ENCODE data around the gene CIDEB.
"Not testable (repeated sequence)": the region's sequence is repeated elsewhere in the genome, so short reads cannot be mapped to it uniquely, and the experiment has no call there.

CIDEB gene

GRCh38 chr14:24332268-24332993, 24.7 kb upstream of the CIDEB start:
- DNase-seq: no peak

- no peak for DNase-seq
Measured at GRCh38 chr14:24331731-24332267, 24.0 kb upstream of the CIDEB start.

GRCh38 chr14:24330973-24331674, 23.3 kb upstream of the CIDEB start:
- DNase-seq: no peak

GRCh38 chr14:24329736-24330135, 22.0 kb upstream of the CIDEB start:
- no peak for DNase-seq

DNA sequence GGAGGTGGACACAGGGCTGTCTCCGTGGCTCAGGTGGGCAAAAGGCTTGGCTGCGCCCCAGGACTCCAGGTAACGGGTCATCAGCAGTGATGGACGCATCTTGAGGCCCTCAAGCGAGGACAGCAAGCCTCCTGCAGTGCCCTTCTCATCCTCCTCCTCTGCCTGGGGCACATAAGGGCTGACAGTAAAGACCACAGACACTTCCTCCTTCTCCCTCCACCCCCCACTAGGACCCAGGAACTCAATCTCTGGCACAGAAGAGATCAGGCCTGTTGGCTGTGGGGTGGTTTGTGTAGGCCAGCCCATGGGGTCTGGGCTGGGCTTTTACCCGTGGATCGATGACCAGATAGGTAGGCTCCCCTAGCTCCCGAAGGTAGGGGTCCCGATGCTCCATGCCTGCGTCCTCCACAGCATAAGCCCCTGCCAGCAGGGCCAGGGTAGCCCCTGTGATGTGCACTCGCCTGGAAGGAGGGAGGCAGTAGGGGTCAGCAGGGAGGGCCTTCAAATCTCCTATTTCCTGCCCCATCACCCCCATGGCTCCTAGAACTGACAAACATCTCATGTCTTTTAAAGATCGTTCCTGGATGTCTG, 21.4 kb upstream of the CIDEB start:
- no peak for DNase-seq

GRCh38 chr14:24327914-24328313, 20.1 kb upstream of the CIDEB start:
- DNase-seq: not testable (repeated sequence)

DNA sequence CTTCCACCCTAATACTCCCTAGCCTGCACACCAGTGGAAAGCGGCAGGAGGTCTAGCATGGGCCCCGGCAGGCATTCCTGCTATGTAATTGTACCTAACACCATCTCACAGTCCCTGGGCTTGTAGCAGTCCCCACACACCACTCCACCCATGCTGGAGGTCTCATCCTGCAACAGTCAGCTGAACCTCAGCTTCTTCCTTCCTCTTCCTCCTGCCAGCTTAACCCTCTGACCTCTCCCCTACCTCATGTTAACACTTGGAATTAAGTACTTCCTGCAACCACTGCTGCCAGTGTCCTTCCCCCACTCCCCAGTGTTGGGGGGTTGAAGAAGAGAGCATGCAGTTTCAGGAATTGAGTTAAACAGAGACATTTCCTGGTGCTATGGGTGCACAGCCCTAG, 19.5 kb upstream of the CIDEB start:
- DNase-seq: no peak

DNA sequence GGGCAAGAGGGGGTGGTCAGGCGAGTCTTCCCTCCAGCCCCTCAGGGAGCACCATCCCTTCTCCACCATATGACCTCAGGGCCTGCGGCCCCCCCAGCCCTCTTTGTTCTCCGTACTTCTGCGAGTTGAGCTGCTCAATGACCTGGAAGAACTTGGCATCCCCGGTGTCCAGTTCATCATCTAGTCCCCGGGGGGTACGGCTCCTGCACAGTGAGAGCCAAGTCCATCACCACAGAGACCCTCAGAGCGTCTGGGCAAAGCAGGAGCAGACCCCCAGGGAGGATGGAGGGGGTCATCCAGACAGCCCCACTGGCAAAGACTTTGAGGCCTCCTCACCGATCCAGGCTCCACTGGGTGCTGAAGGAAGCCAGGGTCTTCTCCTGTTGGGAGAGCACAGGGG, 18.2 kb upstream of the CIDEB start:
- DNase-seq: no peak

DNA sequence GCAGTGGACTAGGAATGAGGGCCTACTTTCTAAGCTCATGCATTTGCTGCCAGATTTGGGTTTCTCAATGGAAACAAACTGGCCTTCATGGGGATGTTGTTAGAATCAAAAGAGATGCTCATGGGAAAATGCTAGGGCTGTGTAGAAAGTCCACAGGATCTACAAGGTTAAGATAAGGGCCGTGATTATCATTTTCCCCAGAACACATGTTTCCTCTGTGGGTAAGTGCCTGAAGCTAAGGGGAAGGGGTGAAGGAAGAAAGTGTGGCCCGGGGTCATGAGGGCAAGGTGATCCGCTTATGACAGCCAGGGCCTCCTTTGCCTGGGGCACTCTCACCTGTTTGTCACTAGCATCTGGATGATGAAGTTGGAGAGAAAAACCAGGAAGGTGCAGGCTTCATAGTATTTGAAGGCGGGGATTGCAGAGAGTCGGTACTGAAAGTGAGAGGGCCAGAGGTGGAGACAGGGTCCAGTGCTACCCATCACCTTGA, 17.3 kb upstream of the CIDEB start:
- no peak for DNase-seq

DNA sequence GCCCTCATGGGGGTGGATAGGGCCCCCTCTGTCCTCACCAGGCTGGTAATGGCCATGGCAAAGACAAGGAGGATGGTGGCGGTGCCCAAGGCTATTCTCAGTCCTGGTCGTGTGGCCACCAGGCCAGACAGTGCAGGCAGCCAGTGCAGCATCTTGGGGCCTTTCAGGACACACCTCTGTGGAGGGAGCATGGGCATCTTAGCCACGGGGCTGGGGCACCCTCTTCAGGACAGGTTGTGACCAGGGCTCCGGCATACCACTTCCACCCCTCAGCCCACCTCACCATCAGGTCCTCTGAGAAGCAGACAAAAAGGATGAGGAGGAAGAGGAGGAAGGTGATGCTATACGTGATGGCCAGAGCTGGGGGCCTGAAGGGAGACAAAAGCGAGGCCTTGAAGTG, 16.2 kb upstream of the CIDEB start:
- DNase-seq: no peak

DNA sequence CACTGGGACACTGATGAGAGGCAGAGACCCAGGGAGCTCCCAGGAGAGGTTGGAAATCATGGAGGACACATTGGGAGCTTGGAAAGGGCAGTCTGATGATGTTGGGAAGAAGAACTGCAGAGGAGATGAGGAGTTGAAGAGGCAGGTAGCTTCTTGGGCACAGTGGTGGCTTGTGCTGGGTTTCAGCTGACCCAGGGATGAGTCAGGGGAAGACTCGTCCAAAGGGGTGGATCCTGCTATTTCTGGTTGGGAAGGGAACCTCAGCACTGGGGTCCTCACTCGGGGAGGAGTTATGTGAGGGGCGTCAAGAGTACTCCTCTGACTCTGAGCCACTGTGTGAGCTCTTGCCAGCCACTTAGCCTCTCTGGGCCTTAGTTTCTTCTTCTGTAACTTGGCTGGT, 15.6 kb upstream of the CIDEB start:
- DNase-seq: no peak

DNA sequence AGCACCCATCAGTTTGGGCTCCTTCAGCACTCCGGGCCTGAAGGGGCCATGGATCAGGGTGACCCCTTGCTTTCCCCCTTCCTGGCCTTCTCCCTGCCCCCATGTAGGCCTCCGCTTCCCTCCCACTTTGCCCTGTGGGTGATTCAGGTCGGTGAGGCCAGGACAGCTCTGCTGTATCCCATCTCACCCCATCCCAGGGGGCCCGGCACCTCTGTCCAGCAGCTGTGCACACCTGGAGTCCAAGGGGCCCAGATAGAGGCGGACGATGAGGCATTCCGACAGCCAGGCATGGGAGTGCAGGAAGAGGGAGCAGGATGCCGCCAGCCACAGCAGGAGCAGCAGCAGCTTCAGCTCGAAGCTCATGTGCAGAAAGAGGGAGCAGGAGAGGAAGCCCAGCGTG, 14.9 kb upstream of the CIDEB start:
- no peak for DNase-seq

- no peak for DNase-seq
Measured at GRCh38 chr14:24321212-24321975, 13.6 kb upstream of the CIDEB start.

- no peak for DNase-seq
Measured at GRCh38 chr14:24317141-24317928, 9.6 kb upstream of the CIDEB start.

GRCh38 chr14:24316597-24316950, 8.8 kb upstream of the CIDEB start:
- DNase-seq: no peak

- no peak for DNase-seq
Measured at GRCh38 chr14:24315807-24316596, 8.2 kb upstream of the CIDEB start.

DNA sequence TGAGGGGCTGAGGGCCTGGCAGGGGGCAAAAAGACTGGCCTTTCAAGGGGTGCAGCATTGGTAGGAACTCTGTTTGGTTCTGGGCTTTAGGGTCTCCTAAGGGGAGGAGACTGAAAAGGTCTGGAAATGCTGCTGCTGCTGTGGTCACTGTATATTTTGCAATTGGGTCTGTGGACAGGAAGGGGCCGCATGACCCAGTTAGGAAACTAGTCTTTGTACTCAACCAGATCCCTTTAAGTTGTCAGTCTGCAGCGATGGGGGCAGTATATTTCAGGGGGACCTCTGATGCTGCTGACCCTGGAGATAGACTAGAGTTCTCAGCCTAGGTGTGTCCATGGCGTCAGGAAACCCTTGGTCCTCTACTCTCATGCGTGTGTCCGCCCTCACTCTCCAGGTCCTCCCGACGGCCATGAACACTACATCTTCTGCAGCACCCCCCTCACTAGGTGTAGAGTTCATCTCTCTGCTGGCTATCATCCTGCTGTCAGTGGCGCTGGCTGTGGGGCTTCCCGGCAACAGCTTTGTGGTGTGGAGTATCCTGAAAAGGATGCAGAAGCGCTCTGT, 7.5 kb upstream of the CIDEB start:
- no peak for DNase-seq

DNA sequence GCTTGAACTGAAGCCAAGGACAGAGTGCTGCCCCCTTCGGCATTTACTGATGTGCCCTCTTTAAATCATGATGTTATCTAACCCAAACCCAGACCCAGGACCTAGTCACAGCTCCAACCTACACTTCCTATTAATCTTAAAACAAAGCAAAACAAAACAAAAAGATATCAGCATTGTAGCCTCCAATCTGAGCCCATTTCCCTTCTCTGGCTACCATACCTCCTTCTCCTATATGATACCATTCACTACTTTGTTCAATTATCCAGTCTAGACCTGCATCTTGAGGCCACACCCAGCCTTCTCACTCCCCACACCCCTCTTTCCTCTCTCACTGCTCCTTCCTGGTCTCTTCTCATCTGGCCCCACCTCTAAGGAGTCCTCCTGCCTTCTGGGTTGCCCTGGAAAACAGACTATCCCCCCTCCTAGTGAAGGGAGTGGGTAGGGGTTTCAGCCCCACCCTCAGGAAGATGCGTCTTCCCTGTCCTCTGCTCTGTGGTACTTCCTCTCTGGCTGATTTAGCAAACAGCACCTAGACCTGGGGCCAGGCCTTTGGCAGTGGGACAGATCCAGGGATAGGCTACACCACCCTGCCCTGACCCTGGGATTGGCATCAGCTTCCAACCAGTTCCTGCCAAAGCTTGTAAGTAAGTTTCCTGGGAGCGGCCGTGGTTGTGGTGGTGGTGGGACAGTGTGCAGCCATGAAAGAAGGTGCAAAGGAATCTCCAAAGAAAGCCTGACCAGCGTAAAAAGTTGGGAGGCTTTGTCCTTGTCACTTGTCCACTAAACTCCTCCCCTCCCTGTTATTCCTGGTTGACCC, 6.8 kb upstream of the CIDEB start:
- no peak for DNase-seq

- DNase-seq: no peak
Measured at GRCh38 chr14:24313913-24314312, 6.1 kb upstream of the CIDEB start.
